DMS114 treated with DMSO at 0.1 percent for 48 hours (cell line): Measurements from ENCODE around the gene SRRT.

Experiments used
- DNase-seq: peaks from one replicate; lab custom pipeline; 2025; ENCODE audit not compliant: unreplicated experiment; lab: John Stamatoyannopoulos, UW

Gene SRRT, protein sequence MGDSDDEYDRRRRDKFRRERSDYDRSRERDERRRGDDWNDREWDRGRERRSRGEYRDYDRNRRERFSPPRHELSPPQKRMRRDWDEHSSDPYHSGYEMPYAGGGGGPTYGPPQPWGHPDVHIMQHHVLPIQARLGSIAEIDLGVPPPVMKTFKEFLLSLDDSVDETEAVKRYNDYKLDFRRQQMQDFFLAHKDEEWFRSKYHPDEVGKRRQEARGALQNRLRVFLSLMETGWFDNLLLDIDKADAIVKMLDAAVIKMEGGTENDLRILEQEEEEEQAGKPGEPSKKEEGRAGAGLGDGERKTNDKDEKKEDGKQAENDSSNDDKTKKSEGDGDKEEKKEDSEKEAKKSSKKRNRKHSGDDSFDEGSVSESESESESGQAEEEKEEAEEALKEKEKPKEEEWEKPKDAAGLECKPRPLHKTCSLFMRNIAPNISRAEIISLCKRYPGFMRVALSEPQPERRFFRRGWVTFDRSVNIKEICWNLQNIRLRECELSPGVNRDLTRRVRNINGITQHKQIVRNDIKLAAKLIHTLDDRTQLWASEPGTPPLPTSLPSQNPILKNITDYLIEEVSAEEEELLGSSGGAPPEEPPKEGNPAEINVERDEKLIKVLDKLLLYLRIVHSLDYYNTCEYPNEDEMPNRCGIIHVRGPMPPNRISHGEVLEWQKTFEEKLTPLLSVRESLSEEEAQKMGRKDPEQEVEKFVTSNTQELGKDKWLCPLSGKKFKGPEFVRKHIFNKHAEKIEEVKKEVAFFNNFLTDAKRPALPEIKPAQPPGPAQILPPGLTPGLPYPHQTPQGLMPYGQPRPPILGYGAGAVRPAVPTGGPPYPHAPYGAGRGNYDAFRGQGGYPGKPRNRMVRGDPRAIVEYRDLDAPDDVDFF

DNA sequence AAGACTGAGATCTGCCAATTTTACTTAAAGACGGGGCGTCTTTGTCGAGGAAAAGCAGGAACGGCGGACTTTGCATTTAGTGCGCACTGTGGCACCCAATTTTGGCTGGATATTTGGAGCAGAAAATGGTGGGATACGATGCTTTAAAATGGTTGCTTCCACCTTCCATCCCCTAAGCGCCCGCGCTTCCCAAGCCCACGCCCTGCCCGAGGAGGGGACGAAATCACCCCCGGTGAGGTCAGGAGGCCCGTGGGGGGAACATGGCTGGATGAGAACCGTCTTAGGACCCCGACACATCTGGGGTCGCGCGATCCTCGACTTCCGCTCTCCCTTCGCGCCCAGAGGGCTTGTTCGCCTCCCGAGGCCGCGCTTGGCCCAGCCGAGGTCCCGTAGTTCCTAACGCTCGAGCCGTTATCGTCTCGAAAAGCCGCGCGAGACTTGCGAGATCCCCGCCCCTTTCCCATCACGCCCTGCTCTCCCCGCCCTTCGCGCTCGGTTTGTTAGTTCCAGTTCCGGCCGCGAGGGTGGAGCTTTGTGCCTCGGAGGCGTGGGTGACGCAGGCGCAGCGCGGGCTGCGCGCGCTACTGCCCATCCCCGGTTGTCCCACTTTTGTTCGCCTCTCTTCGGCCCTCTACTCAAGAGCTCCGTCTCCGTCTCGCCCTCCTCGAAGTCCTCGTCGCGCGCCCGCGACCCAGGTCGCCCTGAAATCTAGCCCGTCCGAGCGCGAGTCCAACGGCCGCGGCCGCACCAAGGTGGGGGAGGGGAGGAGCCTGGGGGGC, at the start of gene SRRT:
Gene SRRT, plus strand, starts transcription at position 527 of the 779 bp plus-strand sequence. CDS start 488 bp downstream, outside the sequence.
- peak; percentile 95 for DNase-seq

DNA sequence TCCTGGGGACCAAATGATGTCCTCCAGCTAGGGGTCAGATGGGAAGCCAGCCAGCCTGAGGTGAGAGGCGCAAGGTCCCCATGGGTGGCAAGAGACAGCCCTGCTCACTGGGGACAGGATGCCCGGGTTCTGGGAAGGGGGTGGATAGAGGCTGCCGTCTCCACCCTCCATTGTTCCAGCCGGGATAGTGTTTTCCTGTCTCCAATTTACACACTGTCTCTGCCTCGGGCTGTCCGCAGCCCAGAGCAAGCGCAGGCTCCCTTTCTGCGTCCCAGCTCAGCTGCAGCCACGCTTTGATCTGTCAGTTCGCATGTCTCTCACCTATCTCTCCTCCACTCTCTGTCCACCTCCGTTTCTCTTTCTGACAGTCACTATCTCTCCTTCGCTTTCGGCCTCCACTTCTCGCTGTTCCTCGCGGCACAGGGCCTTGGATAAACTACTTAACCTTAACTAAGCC, 49.7 kb upstream of the SRRT start:
- no peak for DNase-seq

DNA sequence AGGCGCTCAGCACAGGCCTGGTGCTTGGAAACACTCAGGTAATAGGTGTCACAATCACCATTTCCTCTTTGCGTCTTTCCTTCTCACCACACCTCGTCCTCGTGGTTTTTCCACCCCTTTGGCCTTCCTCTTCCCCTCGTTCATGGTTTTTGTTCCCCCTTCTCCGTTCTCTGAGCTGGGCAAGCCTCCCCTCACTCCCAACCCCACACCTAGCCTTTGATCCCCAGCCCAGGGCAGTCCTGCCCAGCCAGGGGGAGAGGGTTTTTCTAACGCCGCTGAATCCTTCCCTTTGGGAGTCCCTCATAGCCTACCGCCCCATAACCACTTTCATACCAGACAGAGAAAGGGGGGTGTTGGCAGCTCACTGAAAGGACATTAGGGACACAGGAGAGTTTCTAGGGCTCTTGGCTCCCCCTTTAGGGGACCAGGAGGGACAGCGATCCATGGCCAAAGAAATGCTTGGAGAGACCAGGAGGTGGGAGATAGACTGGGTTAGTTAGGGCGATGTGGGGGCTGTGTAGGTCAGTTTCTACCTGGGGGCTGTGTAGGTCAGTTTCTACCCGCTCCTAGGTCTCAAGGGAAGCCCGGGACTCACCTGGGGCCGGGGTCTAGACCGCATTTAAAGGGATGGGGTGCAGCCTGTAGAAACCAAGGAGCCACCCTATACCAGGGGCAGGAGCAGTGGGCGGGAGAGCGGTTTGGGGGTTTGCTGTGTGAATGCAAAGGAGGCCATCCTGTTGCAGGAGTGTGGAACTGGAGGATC, 49.0 kb upstream of the SRRT start:
- DNase-seq: peak; percentile 10

DNA sequence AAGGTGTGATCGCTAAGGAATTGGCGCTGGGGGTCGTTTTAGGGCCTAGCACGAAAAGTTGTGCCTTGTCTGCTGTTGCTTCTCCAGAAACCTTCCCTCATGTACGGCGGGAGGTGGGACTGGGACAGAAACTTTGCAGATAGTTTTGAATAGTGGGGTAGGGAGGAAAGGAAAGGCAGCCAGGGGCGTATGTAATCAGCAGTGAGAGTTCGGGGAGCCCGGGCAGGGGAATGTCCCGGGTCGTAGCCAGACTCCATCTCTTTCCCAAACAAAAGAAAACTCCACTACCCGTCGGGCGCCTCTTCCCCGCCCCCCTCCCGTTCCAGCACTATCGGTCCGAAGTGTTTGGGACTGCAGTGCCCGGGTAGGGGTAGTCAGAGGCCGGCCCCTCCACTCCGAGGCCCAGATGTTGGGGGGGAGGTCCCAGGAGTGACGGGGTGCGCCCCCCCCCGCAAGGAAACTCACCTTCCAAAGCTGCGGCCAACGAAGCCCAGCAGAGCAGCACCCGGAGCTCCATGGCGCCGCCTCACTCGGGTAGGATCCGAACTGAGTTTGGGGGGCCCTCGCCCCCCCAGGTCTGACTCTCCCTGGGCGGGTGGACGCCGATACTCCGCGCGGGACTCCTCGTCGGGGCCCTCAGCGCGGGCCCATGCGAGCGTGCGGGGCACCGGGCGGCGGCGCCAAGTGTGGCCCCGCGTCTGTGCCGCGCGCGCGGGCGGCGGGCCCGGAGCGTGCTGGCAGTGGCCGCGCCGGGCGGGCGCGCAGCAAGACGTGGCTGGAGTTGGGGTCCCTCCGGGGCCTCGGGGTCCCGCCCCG, 48.2 kb upstream of the SRRT start:
- no peak for DNase-seq

DNA sequence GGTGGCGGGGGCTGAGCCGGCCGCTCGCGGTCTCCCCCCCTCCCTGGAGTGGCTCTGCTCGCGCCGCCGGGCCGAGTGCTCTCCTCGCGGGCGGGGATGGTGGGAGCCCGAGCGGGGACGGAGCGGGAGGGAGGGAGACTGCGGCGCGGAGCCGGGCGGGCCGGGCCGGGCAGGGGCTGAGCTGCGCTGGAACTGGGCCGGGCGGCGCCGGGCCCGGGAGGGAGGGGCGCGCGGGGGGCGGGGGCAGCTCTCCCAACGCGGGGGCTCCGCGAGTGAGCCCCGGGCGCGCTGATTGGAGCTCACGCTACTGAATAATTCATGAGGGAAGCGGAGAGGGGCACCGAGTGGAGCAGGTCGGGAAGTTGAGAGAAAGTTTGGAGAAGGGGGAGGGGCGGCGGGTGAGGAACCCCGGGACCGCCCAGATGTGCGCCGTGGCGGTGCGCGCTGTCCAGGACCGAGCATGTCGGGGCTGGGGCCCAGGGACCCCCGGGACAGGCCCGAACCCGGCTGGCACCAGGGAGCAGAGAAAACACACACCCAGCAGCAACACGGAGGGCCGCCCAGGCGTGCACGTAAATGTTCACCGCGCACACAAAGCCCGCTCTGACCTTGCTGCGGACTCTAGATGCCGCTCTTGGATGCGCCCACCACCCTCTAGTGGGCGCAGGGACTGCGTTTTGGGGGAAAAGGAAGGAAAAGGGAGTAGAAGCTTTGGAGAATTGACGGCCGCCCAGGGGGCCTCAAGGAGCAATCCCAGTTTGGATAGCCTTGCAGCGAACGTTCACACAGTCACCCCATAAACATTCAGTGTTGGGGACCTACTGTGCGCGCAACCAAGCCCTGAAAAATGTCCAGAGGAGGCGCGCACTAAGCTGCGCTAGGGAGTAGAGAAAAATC, 47.3 kb upstream of the SRRT start, which contains the start of gene EPHB4:
Gene EPHB4, minus strand, starts transcription at position 194 of the 897 bp plus-strand sequence. CDS start 493 bp downstream, outside the sequence.
- DNase-seq: peak; percentile 83

DNA sequence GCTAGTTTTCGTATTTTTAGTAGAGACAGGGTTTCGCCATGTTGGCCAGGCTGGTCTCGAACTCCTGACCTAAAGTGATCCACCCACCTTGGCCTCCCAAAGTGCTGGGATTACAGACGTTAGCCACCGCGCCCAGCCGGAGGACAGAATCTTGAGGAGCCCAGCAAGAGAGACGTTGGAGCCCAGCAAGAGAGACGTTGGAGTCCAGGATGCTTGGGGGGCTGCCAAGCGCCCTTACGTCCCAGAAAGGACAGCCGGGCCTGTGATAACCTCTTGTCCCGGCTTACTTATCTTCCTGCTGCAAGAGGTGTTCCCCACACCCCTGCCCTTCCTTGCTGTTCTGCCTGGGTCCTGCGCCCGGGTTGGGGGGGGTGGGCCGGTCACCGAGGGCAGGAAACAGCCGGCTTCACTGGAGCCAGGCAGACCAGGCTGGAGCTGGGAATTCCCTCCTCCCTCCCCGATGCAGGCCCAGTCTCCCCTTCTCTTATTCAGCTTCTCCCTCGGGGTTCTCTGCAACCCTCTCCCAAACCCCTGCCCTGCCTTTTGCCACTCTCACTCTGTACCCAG, 45.7 kb upstream of the SRRT start:
- DNase-seq: no peak

DNA sequence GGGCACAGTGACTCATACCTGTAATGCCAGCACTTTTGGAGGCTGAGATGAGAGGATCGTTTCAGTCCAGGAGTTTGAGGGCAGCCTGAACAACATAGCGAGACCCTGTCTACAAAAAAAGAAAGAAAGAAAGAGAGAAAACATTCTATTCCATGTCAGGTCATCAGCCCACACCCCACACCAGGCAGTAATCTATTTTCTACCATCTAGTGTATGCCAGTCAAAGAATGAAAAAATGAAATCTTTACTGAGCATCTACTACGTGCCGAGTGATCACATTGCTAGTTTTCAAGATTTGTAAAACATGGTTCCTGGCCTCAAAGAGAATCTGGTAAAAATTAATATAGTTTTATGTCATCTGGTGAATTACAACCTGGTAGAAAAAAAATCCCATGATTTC, 44.5 kb upstream of the SRRT start:
- no peak for DNase-seq

DNA sequence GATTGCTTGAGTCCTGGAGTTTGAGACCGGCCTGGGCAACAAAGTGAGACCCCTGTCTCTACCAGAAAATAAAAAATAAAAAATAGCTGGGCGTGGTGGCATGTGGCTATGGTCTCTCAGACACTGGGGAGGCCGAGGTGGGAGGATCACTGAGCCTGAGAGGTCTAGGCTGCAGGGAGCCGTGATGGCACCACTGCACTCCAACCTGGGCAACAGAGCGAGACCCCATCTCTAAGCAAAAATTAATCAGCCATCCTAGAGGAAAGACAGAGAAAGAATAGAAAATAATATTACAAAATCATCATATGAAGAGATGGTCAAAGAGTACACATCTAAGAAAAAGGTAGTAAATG, 42.6 kb upstream of the SRRT start:
- DNase-seq: no peak

DNA sequence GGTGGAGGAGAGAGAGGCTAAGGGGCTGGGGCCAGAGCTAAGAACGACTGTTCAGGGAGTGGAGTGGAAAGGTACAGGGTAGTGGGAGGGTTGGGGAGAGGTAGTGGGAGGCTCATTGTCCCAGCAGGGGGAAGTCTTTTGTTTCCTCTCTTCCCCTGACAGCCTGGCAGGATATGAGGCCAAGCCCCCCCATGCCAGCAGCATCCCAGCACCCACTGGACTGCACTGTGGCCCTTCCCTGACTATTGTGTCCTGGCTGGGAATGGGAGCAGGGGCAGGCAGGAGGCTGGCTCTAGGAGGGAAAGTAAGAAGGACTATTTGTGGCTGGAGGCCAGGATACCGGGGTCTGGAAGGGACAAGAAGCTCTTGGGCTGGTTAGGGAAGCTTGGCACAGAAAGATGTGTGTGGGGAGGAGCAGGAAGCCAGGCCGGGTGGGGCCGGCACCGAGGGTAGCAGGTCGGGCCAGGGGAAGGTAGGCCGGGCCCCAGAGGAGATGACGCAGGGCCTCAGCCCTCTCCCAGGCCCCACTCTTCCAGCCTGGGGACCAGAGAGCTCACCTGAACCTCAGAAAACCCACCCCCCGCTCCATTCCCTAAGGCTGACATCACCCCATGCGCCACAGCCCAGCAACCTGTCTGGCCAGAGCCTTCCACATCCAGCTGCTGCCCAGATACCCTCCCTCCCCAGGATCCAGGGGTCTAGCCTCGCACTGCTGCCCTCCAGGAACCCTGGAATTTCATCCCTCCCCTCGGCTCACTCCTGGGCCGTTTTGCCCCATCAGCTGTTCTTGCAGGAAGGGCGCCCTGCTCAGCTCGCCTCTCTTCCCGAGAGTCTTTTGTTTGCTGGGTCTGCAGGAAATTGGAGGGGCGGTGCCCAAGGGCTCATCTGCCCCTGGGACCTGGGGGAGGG, 38.7 kb upstream of the SRRT start:
- no peak for DNase-seq

DNA sequence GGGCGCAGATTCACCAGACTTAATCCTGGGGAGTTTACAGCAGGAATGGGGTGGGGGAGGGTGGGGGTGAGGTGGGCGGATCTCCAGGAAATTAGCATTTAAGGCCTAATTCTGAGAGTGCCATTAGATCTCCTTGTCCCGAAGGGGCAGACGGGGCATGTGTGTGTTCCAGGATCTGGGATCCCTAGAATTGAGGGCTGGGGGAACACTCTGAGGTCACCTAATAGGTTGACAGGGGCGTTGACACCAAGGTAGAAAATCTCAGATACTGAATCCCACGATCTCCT, 38.1 kb upstream of the SRRT start:
- no peak for DNase-seq

DNA sequence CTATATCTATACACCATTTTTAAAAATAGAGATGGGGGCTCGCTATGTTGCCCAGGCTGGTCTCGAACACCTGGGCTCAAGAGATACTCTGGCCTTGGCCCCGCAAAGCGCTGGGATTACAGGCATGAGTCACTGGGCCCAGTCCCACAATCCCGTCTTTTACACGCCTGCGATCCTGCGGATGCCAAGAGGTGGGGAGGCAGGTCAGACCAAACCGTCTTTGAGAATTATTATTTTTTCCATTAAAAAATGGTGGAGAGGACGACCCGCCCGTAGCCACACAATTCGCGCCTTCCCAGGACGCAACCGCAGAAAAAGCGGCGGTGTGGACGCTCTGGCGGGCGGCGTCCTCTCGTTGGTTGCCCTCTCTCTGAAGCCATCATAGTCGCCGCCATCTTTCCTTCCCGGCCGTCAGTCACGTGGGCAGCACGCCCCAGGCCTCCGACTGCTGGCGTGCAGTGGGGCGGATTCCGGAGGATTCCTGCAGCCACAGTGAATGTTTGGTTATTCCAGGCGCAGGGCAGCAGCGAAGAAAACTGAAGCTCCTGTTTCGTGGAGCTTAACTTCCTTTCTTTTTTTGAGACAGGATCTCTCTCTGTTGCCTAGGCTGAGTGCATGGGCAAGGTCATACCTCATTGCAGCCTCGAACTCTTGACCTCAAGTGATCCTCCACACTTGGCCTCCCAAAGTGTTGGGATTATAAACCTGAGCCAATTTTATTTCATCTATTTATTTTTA, 37.6 kb upstream of the SRRT start:
- peak; percentile 89 for DNase-seq

DNA sequence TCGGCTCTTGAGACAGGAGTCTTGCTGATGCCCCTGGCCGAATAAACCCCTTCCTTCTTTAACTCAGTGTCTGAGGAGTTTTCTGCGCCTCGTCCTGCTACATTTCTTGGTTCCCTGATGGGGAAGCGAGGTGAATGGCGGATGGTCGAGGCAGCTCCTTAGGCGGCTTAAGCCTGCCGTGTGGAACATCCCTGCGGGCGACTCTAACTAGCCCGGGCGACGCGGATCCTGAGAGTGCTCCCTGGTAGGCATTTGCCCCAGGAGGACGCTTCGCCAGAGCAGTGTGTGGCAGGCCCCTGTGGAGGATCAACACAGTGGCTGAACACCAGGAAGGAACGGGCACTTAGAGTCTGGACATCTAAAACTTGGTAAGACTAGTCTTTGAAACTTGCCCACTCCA, 35.5 kb upstream of the SRRT start:
- no peak for DNase-seq

DNA sequence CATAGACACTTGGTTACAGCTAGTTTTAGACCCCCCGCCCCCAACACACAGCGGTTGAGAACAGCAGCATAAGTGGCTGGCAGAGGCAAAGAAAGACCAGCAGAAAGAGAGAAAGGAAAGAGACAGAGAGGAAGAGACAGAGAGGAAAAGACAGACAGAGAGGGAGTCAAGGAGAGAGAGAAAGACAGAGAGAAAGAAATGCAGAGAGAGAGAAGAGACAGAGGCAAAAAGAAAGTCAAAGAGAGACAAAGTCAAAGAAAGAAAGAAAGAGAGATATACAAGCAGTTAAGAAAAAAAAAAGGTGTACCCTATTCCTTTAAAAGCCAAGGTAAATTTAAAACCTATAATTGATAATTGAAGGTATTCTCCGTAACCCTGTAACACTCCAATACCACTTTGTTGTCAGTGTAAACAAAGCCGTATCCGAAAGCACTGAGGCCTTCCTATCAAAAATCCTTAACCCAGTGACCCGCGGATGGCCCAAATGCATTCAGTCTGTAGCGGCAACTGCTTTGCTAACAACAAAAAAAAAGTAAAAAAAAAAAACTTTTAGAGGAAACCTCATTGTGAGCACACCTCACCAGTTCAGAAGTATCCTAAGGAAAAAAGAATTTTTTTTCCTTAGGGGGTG, 34.3 kb upstream of the SRRT start:
- no peak for DNase-seq

DNA sequence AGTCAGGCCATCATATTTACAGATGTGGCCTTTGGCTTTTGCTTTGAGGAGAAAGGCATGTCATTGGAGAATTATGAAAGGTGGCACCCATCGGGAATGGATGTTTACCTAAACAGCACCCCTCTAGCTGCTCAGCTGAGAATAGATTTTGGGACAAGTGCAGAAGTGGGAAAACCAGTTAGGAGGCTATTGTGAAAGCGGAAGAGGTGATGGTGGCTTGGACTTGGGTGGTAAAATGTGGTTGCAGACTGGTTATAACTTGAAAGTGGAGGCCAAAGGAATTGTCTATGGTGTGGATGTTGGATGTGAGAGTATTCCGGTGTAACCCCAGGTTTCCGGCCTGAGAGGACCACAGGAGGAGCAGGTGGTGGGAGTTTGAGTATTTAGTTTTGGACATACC, 27.5 kb upstream of the SRRT start:
- no peak for DNase-seq

DNA sequence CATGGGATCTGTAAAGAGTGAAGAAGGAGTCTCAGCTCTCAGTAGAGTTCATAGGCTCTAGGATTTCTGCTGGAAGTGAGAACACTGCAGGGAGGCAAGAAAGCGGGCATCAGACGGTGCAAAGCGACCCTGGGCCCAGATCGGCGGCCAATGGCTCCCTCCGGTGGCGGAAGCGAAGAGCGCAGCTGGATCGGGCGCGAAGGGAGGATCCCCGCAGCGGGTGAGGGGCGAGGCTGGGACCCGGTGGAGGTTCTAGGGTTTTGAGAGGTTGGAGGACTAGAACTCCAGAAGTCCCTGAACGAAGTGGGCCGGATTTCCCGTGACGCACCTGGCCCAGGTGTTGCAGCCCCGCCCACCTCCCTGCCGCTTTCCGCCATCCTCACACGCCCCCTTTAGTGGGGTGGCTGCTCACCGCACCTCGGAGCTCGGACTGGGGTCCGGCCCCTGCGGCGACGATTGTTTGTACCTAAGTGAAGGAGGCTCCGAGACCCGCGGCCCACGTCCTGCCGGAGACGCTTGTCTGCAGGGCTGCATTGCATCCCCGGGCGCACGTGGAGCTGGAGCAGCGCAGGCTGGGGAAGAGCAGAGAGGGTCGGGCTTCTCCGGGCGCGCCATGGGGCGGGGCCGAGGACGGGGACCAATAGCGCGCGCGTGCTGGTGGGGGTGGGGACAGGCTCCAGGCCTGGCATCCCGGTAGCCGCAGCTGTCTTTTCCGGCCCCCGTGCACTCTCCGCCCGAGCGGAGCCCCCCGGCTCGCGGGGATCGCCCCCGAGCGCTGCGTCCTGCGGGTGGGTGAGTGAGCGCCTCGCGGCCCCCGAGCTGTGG, 22.6 kb upstream of the SRRT start, which contains the start of gene SLC12A9:
Gene SLC12A9, plus strand, starts transcription at position 666 of the 825 bp plus-strand sequence. CDS start 1,485 bp downstream, outside the sequence.
- peak; percentile 75 for DNase-seq
